HG03558 (cell line): ENCODE measurements around the gene DQX1.
"Not testable (repeated sequence)": the region's sequence is repeated elsewhere in the genome, so short reads cannot be mapped to it uniquely, and the experiment has no call there.

ENCODE experiments used
- ATAC-seq: cut with Tn5 transposase; IDR thresholded peaks from one replicate; pipeline ENCODE4 v1.9.1; 2021; ENCODE audit warnings: moderate number of reproducible peaks; ENCODE audit not compliant: unreplicated experiment; ENCODE audit errors: extremely low read depth

The DQX1 gene

GRCh38 chr2:74498500-74499266 is 27.3 kb downstream of the DQX1 start:
- no peak for ATAC-seq

GRCh38 chr2:74497777-74498499 is 28.1 kb downstream of the DQX1 start:
- no peak for ATAC-seq

- no peak for ATAC-seq
Measured at GRCh38 chr2:74496997-74497776, 28.8 kb downstream of the DQX1 start.

GRCh38 chr2:74495440-74495839 is 30.6 kb downstream of the DQX1 start:
- ATAC-seq, result no peak

GRCh38 chr2:74493546-74493945 is 32.5 kb downstream of the DQX1 start:
- no peak for ATAC-seq

GRCh38 chr2:74491648-74492544 is 34.1 kb downstream of the DQX1 start:
- no peak for ATAC-seq

GRCh38 chr2:74489906-74490305 is 36.1 kb downstream of the DQX1 start:
- no peak for ATAC-seq

GRCh38 chr2:74488643-74489481 is 37.2 kb downstream of the DQX1 start:
- no peak for ATAC-seq

GRCh38 chr2:74486141-74486540 is 39.9 kb downstream of the DQX1 start:
- no peak for ATAC-seq

- not testable (repeated sequence) for ATAC-seq
Measured at GRCh38 chr2:74483675-74484164, 42.3 kb downstream of the DQX1 start.

- peak; percentile 56 for ATAC-seq
Measured at GRCh38 chr2:74482801-74483674, 43.0 kb downstream of the DQX1 start, which contains the start of the genes CCDC142 and TTC31. Gene CCDC142, minus strand, starts transcription at chr2:74482998. Its CDS starts 161 bp downstream, at chr2:74482837. Gene TTC31, plus strand, starts transcription at chr2:74483081. Its CDS starts 15 bp downstream, at chr2:74483096.

GRCh38 chr2:74481961-74482800 is 43.9 kb downstream of the DQX1 start:
- peak; percentile 23 for ATAC-seq

- ATAC-seq, result no peak
Measured at GRCh38 chr2:74481431-74481830, 44.6 kb downstream of the DQX1 start.

- no peak for ATAC-seq
Measured at GRCh38 chr2:74474899-74475298, 51.1 kb downstream of the DQX1 start.

GRCh38 chr2:74474481-74474880 is 51.5 kb downstream of the DQX1 start:
- no peak for ATAC-seq

- no peak for ATAC-seq
Measured at GRCh38 chr2:74472945-74473258, 53.1 kb downstream of the DQX1 start.
